Right renal cortex interstitium (tissue), 3 donors: ENCODE data around the gene ATP23. TPM values are rescaled to one million over a fixed set of nuclear protein-coding genes. Genes with fewer than 3 reads are reported as not detected.

Experiments used
- DNase-seq, 3 donors: peaks; one replicate each; pipeline ENCODE4 v3.0.0-alpha.2; 2013; ENCODE audit warnings: low read depth in 3 of 3, low spot score in 2 of 3
- polyA plus RNA-seq, 3 donors: library from polyadenylated mRNA; unstranded; fragments of 120-200 nt; gene quantifications; one replicate each; pipeline ENCODE4 v1.2.1, GENCODE V29; 2013; ENCODE audit not compliant: insufficient read length in 3 of 3

ATP23 gene
- polyA plus RNA-seq, 3 donors = 8.5 to 13.3 (median 12.8) TPM

- no peak for DNase-seq
Measured at GRCh38 chr12:57907281-57907680, 34.1 kb upstream of the ATP23 start.

- DNase-seq = no peak
Measured at GRCh38 chr12:57908511-57908910, 32.9 kb upstream of the ATP23 start.

GRCh38 chr12:57909056-57909455 is 32.3 kb upstream of the ATP23 start:
- no peak for DNase-seq

- DNase-seq = no peak
Measured at GRCh38 chr12:57909611-57910010, 31.8 kb upstream of the ATP23 start.

- DNase-seq = no peak
Measured at GRCh38 chr12:57918147-57918546, 23.2 kb upstream of the ATP23 start.

- DNase-seq = no peak
Measured at GRCh38 chr12:57927086-57927485, 14.3 kb upstream of the ATP23 start.

- DNase-seq = no peak
Measured at GRCh38 chr12:57929092-57929830, 12.1 kb upstream of the ATP23 start.

GRCh38 chr12:57934819-57935218 is 6.5 kb upstream of the ATP23 start:
- DNase-seq = no peak

- no peak for DNase-seq
Measured at GRCh38 chr12:57935331-57935730, 6.0 kb upstream of the ATP23 start.

GRCh38 chr12:57935839-57936512 is 5.4 kb upstream of the ATP23 start:
- peak; percentile 80 to 85 (median 84) for DNase-seq

- no peak for DNase-seq
Measured at GRCh38 chr12:57936513-57936883, 4.9 kb upstream of the ATP23 start.

GRCh38 chr12:57939291-57939690 is 2.1 kb upstream of the ATP23 start:
- DNase-seq = no peak

GRCh38 chr12:57940052-57940914 is 1.1 kb upstream of the ATP23 start:
- DNase-seq = no peak

- no peak for DNase-seq
Measured at GRCh38 chr12:57940915-57941164, 527 bp upstream of the ATP23 start.

- DNase-seq = no peak
Measured at GRCh38 chr12:57943438-57944080, 2.2 kb downstream of the ATP23 start.

GRCh38 chr12:57944313-57945023 is 3.1 kb downstream of the ATP23 start:
- no peak for DNase-seq

- DNase-seq = no peak
Measured at GRCh38 chr12:57952766-57953165, 11.4 kb downstream of the ATP23 start.

GRCh38 chr12:57954768-57955167 is 13.4 kb downstream of the ATP23 start:
- no peak for DNase-seq

GRCh38 chr12:57958061-57958657 is 16.8 kb downstream of the ATP23 start:
- DNase-seq = no peak

GRCh38 chr12:57964421-57964820 is 23.1 kb downstream of the ATP23 start:
- no peak for DNase-seq
